GM12878 (cell line): ENCODE results near the gene UAP1. TPM values are rescaled to one million over a fixed set of nuclear protein-coding genes. Genes with fewer than 3 reads are reported as not detected.

ENCODE experiments used
- ATAC-seq: fragments of 200-7000 bp; cut with Tn5 transposase; 3 replicates; pipeline ENCODE4 v1.9.1; 2020; ENCODE audit warnings: mild to moderate bottlenecking, moderate library complexity
- BruUV-seq: library from RNA; stranded (reverse); fragments of 400-500 nt; replicated peaks from 2 replicates; lab custom pipeline; 2021; lab: Mats Ljungman, UMichigan
- CTCF ChIA-PET: fragments of 300-600 bp; sonication (Branson Sonifier 250); formaldehyde crosslinking; extraction: SDS; loops from one replicate; lab custom pipeline; 2021; ENCODE audit warnings: inconsistent platforms; lab: Yijun Ruan, JAX
- POLR2A ChIA-PET: fragments of 350-600 bp; formaldehyde crosslinking; extraction: SDS; loops from one replicate; lab custom pipeline; 2021; ENCODE audit warnings: inconsistent platforms; lab: Charles Lee
- RAD21 ChIA-PET: fragments of 300-600 bp; sonication (Branson Sonifier 250); formaldehyde crosslinking; loops from one replicate; lab custom pipeline; 2023; ENCODE audit warnings: antibody characterized with exemption; ENCODE audit not compliant: unreplicated experiment; lab: Charles Lee
- SMC1A ChIA-PET: fragments of 300-600 bp; sonication (Branson Sonifier 250); formaldehyde crosslinking; loops from one replicate; lab custom pipeline; 2023; ENCODE audit not compliant: unreplicated experiment, uncharacterized antibody; lab: Charles Lee
- DNase-seq: peaks from one replicate; pipeline ENCODE4 v3.0.0-alpha.2; 2011; ENCODE audit warnings: low read depth, low spot score
- FAIRE-seq: peaks from 3 replicates; lab custom pipeline; 2011; peaks lifted over from hg19 to GRCh38; lab: Jason Lieb, UNC
- H2AFZ ChIP-seq: 2 replicates; pipeline ENCODE4 v1.6.0; 2011; ENCODE audit warnings: low read depth, low read length, control low read depth; ENCODE audit not compliant: control insufficient read depth
- H3K27ac ChIP-seq: 2 replicates; pipeline ENCODE4 v1.5.1; 2011; ENCODE audit warnings: control low read depth; ENCODE audit not compliant: control insufficient read depth, insufficient read depth
- H3K27me3 ChIP-seq, 2 experiments: replicated peaks in 1 of 2; 2 replicates each; pipeline versions ENCODE4 v1.6.0 to v1.6.1; 2011; ENCODE audit warnings: low read length in 1 of 2; ENCODE audit not compliant: control insufficient read depth in 2 of 2, insufficient read depth in 2 of 2
- H3K36me3 ChIP-seq, 2 experiments: 2 replicates each; pipeline ENCODE4 v1.5.1; 2011; ENCODE audit warnings: low read length in 1 of 2; ENCODE audit not compliant: control insufficient read depth in 2 of 2, insufficient read depth in 2 of 2
- H3K4me1 ChIP-seq: 2 replicates; pipeline ENCODE4 v1.6.1; 2011; ENCODE audit warnings: mild to moderate bottlenecking, low read length, moderate library complexity, mixed read lengths; ENCODE audit not compliant: control insufficient read depth, insufficient read depth
- H3K4me2 ChIP-seq: 2 replicates; pipeline ENCODE4 v1.6.0; 2011; ENCODE audit warnings: control low read depth; ENCODE audit not compliant: control insufficient read depth, insufficient read depth
- H3K4me3 ChIP-seq: fragments of 200-600 bp; sonication (generic); 2 replicates; pipeline ENCODE4 v1.5.1; 2016
- H3K79me2 ChIP-seq: 2 replicates; pipeline ENCODE4 v1.6.0; 2011; ENCODE audit warnings: low read length; ENCODE audit not compliant: control insufficient read depth, insufficient read depth
- H3K9ac ChIP-seq: 2 replicates; pipeline ENCODE4 v1.8.0; 2011; ENCODE audit warnings: low read length, control low read depth, mixed read lengths; ENCODE audit not compliant: control insufficient read depth, insufficient read depth
- H3K9me3 ChIP-seq: replicated peaks from 3 replicates; pipeline ENCODE4 v1.5.1; 2011; ENCODE audit warnings: mild to moderate bottlenecking, low read length; ENCODE audit not compliant: control insufficient read depth, insufficient read depth
- H4K20me1 ChIP-seq: 2 replicates; pipeline ENCODE4 v1.6.0; 2011; ENCODE audit not compliant: control insufficient read depth, insufficient read depth
- CBFB ChIP-seq: IDR thresholded peaks from 2 replicates; pipeline ENCODE4 v1.6.1; 2016; ENCODE audit warnings: antibody characterized with exemption, low read depth
- CHD2 ChIP-seq: IDR thresholded peaks from 2 replicates; pipeline ENCODE4 v1.6.1; 2011; ENCODE audit warnings: low read depth, low read length, improper control_type of control experiment, borderline replicate concordance
- EGR1 ChIP-seq, 2 experiments: IDR thresholded peaks; 1 replicate in 1 of 2; 2 replicates in 1 of 2; pipeline ENCODE4 v1.6.1; 2011 to 2012; ENCODE audit warnings: low read depth in 2 of 2, low read length in 2 of 2, borderline replicate concordance in 1 of 2, mild to moderate bottlenecking in 1 of 2, moderate library complexity in 1 of 2
- ELK1 ChIP-seq: IDR thresholded peaks from 2 replicates; pipeline ENCODE4 v1.6.1; 2012; ENCODE audit warnings: low read depth, low read length, improper control_type of control experiment
- ETV6 ChIP-seq, 2 experiments: fragments of 450-650 bp in 1 of 2; IDR thresholded peaks in 1 of 2; conservative IDR thresholded peaks in 1 of 2; 2 replicates each; pipeline ENCODE4 v1.6.1; 2014; ENCODE audit warnings: antibody characterized with exemption in 1 of 2, borderline replicate concordance in 1 of 2, low read depth in 1 of 2, mild to moderate bottlenecking in 1 of 2, moderate library complexity in 1 of 2
- FOXK2 ChIP-seq: fragments of 450-650 bp; IDR thresholded peaks from 2 replicates; pipeline ENCODE4 v1.6.1; 2017; ENCODE audit warnings: mild to moderate bottlenecking, moderate library complexity
- IKZF1 ChIP-seq: fragments of 450-650 bp; conservative IDR thresholded peaks from 2 replicates; pipeline ENCODE4 v1.6.1; 2017; ENCODE audit warnings: antibody characterized with exemption, mild to moderate bottlenecking
- MAX ChIP-seq: IDR thresholded peaks from 2 replicates; pipeline ENCODE4 v1.6.1; 2012; ENCODE audit warnings: low read depth, low read length, improper control_type of control experiment
- MLLT1 ChIP-seq: fragments of 450-650 bp; IDR thresholded peaks from 2 replicates; pipeline ENCODE4 v1.6.1; 2016; ENCODE audit warnings: mild to moderate bottlenecking
- NFYB ChIP-seq: IDR thresholded peaks from 2 replicates; pipeline ENCODE4 v1.6.1; 2011; ENCODE audit warnings: low read depth, mild to moderate bottlenecking, low read length, improper control_type of control experiment, moderate library complexity; ENCODE audit not compliant: insufficient read depth
- NRF1 ChIP-seq: conservative IDR thresholded peaks from 2 replicates; pipeline ENCODE4 v1.6.1; 2011; ENCODE audit warnings: mild to moderate bottlenecking, low read depth, low read length, improper control_type of control experiment
- PBX3 ChIP-seq: IDR thresholded peaks from 2 replicates; pipeline ENCODE4 v1.6.1; 2011; ENCODE audit warnings: mild to moderate bottlenecking, low read depth, low read length, moderate library complexity; ENCODE audit not compliant: insufficient replicate concordance
- POLR2AphosphoS5 ChIP-seq: IDR thresholded peaks from 2 replicates; pipeline ENCODE4 v1.6.1; 2011; ENCODE audit warnings: mild to moderate bottlenecking, low read length, inconsistent platforms
- RCOR1 ChIP-seq: conservative IDR thresholded peaks from 2 replicates; pipeline ENCODE4 v1.6.1; 2012; ENCODE audit warnings: low read depth, low read length, improper control_type of control experiment
- TAF1 ChIP-seq: IDR thresholded peaks from 2 replicates; pipeline ENCODE4 v1.6.1; 2011; ENCODE audit warnings: mild to moderate bottlenecking, low read depth, low read length, borderline replicate concordance
- YBX1 ChIP-seq: fragments of 450-650 bp; IDR thresholded peaks from 2 replicates; pipeline ENCODE4 v1.6.1; 2016; ENCODE audit warnings: antibody characterized with exemption
- YY1 ChIP-seq: IDR thresholded peaks from 2 replicates; pipeline ENCODE4 v1.6.1; 2011; ENCODE audit warnings: low read depth, mild to moderate bottlenecking, low read length
- WGBS: methylation state at CpG from one replicate; pipeline ENCODE4 v1.1.6; 2016; ENCODE audit warnings: low lambda C conversion rate; ENCODE audit not compliant: insufficient replicate concordance, insufficient coverage; ENCODE audit errors: missing lambda C conversion rate; 5-methylcytosine and 5-hydroxymethylcytosine counted together
- in situ Hi-C: fragments of 300-500 bp; cut with MboI; formaldehyde crosslinking; loops from 9 replicates; pipeline ENCODE4 v1.14.3; 2018; ENCODE audit warnings: mixed read lengths
- intact Hi-C: fragments of 100-400 bp; cut with micrococcal nuclease; formaldehyde crosslinking; loops from one replicate; pipeline ENCODE4 v1.14.2; 2022; ENCODE audit not compliant: unreplicated experiment
- polyA plus RNA-seq, 11 experiments: library from polyadenylated mRNA; depleted of rRNA in 4 of 11; unstranded in 6 of 11; stranded (reverse) in 5 of 11; fragments of >200 nt; fragmentation: Nextera tagmentation in 4 of 11; fragmentation: Illumina TruSeq in 1 of 11; extraction: Ambion mirVana in 4 of 11; extraction: Trizol in 1 of 11; gene quantifications; 1 replicate in 1 of 11; 2 replicates in 10 of 11; pipeline versions ENCODE4 v1.2.1 to v1.2.3, GENCODE V29; 2011 to 2016; ENCODE audit warnings: inconsistent platforms in 2 of 11, missing spikeins in 2 of 11, low read depth in 1 of 11
- total RNA-seq, 4 experiments: library from RNA; depleted of rRNA in 3 of 4; stranded (reverse); fragments of >200 nt in 3 of 4; fragmentation: Illumina TruSeq in 1 of 4; extraction: Trizol in 1 of 4; gene quantifications; 2 replicates each; pipeline versions ENCODE4 v1.2.1 to v1.2.3, GENCODE V29; 2013 to 2021

UAP1 gene
- total and polyA plus RNA-seq, 10 of the 15 experiments (the other 5 are each of a cell fraction or from before 2014, with no cell fraction given), result 19.2 to 43.0 (median 30.7) TPM

GRCh38 chr1:162560303-162561036, 1.1 kb upstream of the UAP1 start (continued):
- no peak for TF ChIP-seq RCOR1
- TF ChIP-seq FOXK2, result no peak
- no peak for TF ChIP-seq YBX1
- no peak for TF ChIP-seq POLR2AphosphoS5
- TF ChIP-seq ELK1, result no peak

GRCh38 chr1:162561037-162561615, 396 bp upstream of the UAP1 start:
- ATAC-seq, result peak; percentile 94
- Histone ChIP-seq H3K9ac (peak overlapping the region; percentile 79), H2AFZ (peak overlapping the region; percentile 92), H3K4me1 (no peaks in the 10 kb centered on the region; the same call in 1 of the 2 replicates), H4K20me1 (no peaks in the 10 kb centered on the region), H3K27me3 (no peaks in the 10 kb centered on the region), H3K79me2 (peaks cover 23% of the 10 kb centered on the region), H3K27ac (peak overlapping the region; percentile 63), H3K4me2 (peak overlapping the region; percentile 82), H3K4me3 (peak overlapping the region; percentile 81), H3K9me3 (no peaks in the 10 kb centered on the region; the same call in 2 of the 3 replicates), H3K36me3 (no peaks in the 10 kb centered on the region)
- peak; percentile 72 for DNase-seq
- in situ Hi-C loops (no loop called here), intact Hi-C loops (no loop called here)
- ChIA-PET RAD21 (no interaction called here), POLR2A (interaction anchor here (0.6 kb wide), 1 partner anchor 677 kb away, joined by 3 read pairs; no protein-coding TSS in a partner anchor), CTCF (no interaction called here), SMC1A (interaction anchor here (1.8 kb wide), 1 partner anchor 33 kb away, joined by 4 read pairs; no protein-coding TSS in a partner anchor)
- no TSS peak for BruUV-seq
- FAIRE-seq, result peak; percentile 18
- WGBS, result under 1% methylated on average over 49 of the region's 53 CpGs
- TF ChIP-seq TAF1 (peak; percentile 55; the same call in 1 of the 2 replicates), MLLT1 (no peak), ETV6 (conservative IDR thresholded peaks at IDR 0.05 in 1 of 2, IDR thresholded peaks at IDR 0.05 in 1 of 2; ENCODE audit: borderline replicate concordance in 1 of 2, low read depth in 1 of 2) (no peak), PBX3 (peak; percentile 85), POLR2AphosphoS5 (peak; percentile 51; the same call in 1 of the 2 replicates), IKZF1 (peak; percentile 43), YY1 (no peak), NRF1 (0 out of 2 replicates have a peak, but pooled peaks have one; percentile 31), CBFB (no peak), NFYB (peak; percentile 43; the same call in 1 of the 2 replicates), EGR1 (IDR thresholded peaks at IDR 0.05; ENCODE audit: borderline replicate concordance in 1 of 2, low read depth in 2 of 2, low read length in 2 of 2) (peak in 1 of 2 experiments; percentile 72; a peak in 1 of 3 replicates), MAX (no peak), CHD2 (0 out of 2 replicates have a peak, but pooled peaks have one; percentile 15)
